CD8-positive, alpha-beta memory T cell (primary cell): ENCODE measurements around the gene TNPO2. TPM values are rescaled to one million over a fixed set of nuclear protein-coding genes. Genes with fewer than 3 reads are reported as not detected.

Experiments used
- CTCF ChIA-PET: fragments of 350-600 bp; sonication (Branson Sonifier 250); formaldehyde crosslinking; loops from one replicate; lab custom pipeline; 2021; ENCODE audit warnings: antibody characterized with exemption; lab: Charles Lee
- POLR2A ChIA-PET: fragments of 350-600 bp; sonication (Branson Sonifier 250); formaldehyde crosslinking; loops from one replicate; lab custom pipeline; 2021; ENCODE audit warnings: antibody characterized with exemption; lab: Charles Lee
- DNase-seq, 5 donors: peaks; one replicate each; pipeline versions ENCODE4 v3.0.0 to v3.0.0-alpha.2; 2020 to 2022; ENCODE audit warnings: mixed read lengths in 1 of 5
- H3K27ac ChIP-seq: one replicate; pipeline ENCODE4 v1.7.0; 2013; ENCODE audit warnings: low read depth, mild to moderate bottlenecking, low read length, moderate library complexity
- H3K27me3 ChIP-seq: 2 replicates; pipeline ENCODE4 v1.7.0; 2013; ENCODE audit warnings: low read length, mild to moderate bottlenecking; ENCODE audit not compliant: insufficient read depth, poor library complexity, severe bottlenecking
- H3K36me3 ChIP-seq: 2 replicates; pipeline ENCODE4 v1.7.0; 2013; ENCODE audit warnings: mild to moderate bottlenecking, low read length, moderate library complexity; ENCODE audit not compliant: insufficient read depth
- H3K4me1 ChIP-seq: 2 replicates; pipeline ENCODE4 v1.7.0; 2013; ENCODE audit warnings: mild to moderate bottlenecking, low read length, moderate library complexity; ENCODE audit not compliant: insufficient read depth
- H3K4me3 ChIP-seq: 2 replicates; pipeline ENCODE4 v1.7.0; 2013; ENCODE audit warnings: mild to moderate bottlenecking, low read length
- H3K9me3 ChIP-seq: 2 replicates; pipeline ENCODE4 v1.7.0; 2013; ENCODE audit warnings: mild to moderate bottlenecking, low read length
- H3K27ac Mint-ChIP-seq, 8 donors: one replicate each; pipeline ENCODE4 v1.8.0; 2020 to 2021; ENCODE audit warnings: mixed read lengths in 8 of 8, mild to moderate bottlenecking in 6 of 8, inconsistent platforms in 3 of 8, moderate library complexity in 3 of 8
- H3K27me3 Mint-ChIP-seq, 2 donors: one replicate each; pipeline ENCODE4 v1.8.0; 2020 to 2021; ENCODE audit warnings: mixed read lengths in 2 of 2, mild to moderate bottlenecking in 1 of 2, moderate library complexity in 1 of 2
- H3K36me3 Mint-ChIP-seq, 3 donors: one replicate each; pipeline ENCODE4 v1.8.0; 2020 to 2021; ENCODE audit warnings: mixed read lengths in 3 of 3, inconsistent platforms in 1 of 3, mild to moderate bottlenecking in 1 of 3
- H3K4me1 Mint-ChIP-seq, 3 donors: one replicate each; pipeline ENCODE4 v1.8.0; 2020 to 2021; ENCODE audit warnings: mixed read lengths in 3 of 3, inconsistent platforms in 1 of 3, mild to moderate bottlenecking in 1 of 3
- H3K4me3 Mint-ChIP-seq, 7 donors: one replicate each; pipeline ENCODE4 v1.8.0; 2020 to 2021; ENCODE audit warnings: mixed read lengths in 7 of 7, mild to moderate bottlenecking in 6 of 7, moderate library complexity in 4 of 7, inconsistent platforms in 2 of 7
- H3K9me3 Mint-ChIP-seq, 5 donors: one replicate each; pipeline ENCODE4 v1.8.0; 2020 to 2022; ENCODE audit warnings: mixed read lengths in 5 of 5, mild to moderate bottlenecking in 3 of 5, moderate library complexity in 2 of 5, inconsistent platforms in 1 of 5
- polyA plus RNA-seq: library from polyadenylated mRNA; unstranded; fragments of 300-500 nt; fragmentation: Illumina TruSeq; gene quantifications from one replicate; pipeline ENCODE4 v1.2.3, GENCODE V29; 2021
- total RNA-seq, 2 experiments: library from RNA; stranded (reverse); gene quantifications; one replicate each; pipeline ENCODE4 v1.2.3, GENCODE V29; 2021

TNPO2 gene
- total and polyA plus RNA-seq, 3 experiments from 2014 or later, result 3.4 to 148 (median 148) TPM

GRCh38 chr19:12695514-12695913 is 28.2 kb downstream of the TNPO2 start:
- Mint-ChIP-seq H3K27ac (peak overlapping the region in 5 of 8 donors; percentile 60 to 85 (median 71)), H3K4me3 (peak overlapping the region; percentile 64 to 98 (median 79)), H3K36me3 (peaks cover 0 to 10% (median 0%) of the 10 kb centered on the region in 3 donors), H3K9me3 (no peaks in the 10 kb centered on the region), H3K4me1 (peaks cover 10 to 15% (median 12%) of the 10 kb centered on the region in 3 donors), H3K27me3 (peaks cover 0 to 3% of the 10 kb centered on the region in 2 donors)
- Histone ChIP-seq H3K27ac (no peak overlapping the region), H3K27me3 (no peaks in the 10 kb centered on the region), H3K36me3 (no peaks in the 10 kb centered on the region), H3K4me3 (peak overlapping the region; percentile 58), H3K9me3 (no peaks in the 10 kb centered on the region), H3K4me1 (peaks cover 12% of the 10 kb centered on the region)
- ChIA-PET CTCF (interaction anchor here (1.1 to 1.6 kb wide), 2 partner anchors 10 to 14 kb away, joined by 3 to 5 read pairs; partner anchors contain the start of gene DHPS), POLR2A (interaction anchor here (1.0 to 2.4 kb wide), 3 partner anchors 14 to 39 kb away, joined by 4 to 9 read pairs (median 9); partner anchors contain the start of genes DHPS and TRIR)
- no peak for DNase-seq

GRCh38 chr19:12695096-12695495 is 28.6 kb downstream of the TNPO2 start:
- no peak for DNase-seq
- Histone ChIP-seq H3K4me3 (peak overlapping the region; percentile 58), H3K9me3 (no peaks in the 10 kb centered on the region), H3K36me3 (no peaks in the 10 kb centered on the region), H3K4me1 (peaks cover 12% of the 10 kb centered on the region), H3K27me3 (no peaks in the 10 kb centered on the region), H3K27ac (no peak overlapping the region)
- peaks cover 10 to 15% (median 12%) of the 10 kb centered on the region in 3 donors for H3K4me1 Mint-ChIP-seq
- peaks cover 0 to 3% of the 10 kb centered on the region in 2 donors for H3K27me3 Mint-ChIP-seq
- CTCF ChIA-PET, result interaction anchor here (1.1 to 1.6 kb wide), 2 partner anchors 9 to 13 kb away, joined by 3 to 5 read pairs; partner anchors contain the start of gene DHPS
- POLR2A ChIA-PET, result no interaction called here
- H3K27ac Mint-ChIP-seq, result peak overlapping the region in 1 of 8 donors; percentile 17
- no peaks in the 10 kb centered on the region for H3K9me3 Mint-ChIP-seq
- peak overlapping the region in 6 of 7 donors; percentile 14 to 82 (median 46) for H3K4me3 Mint-ChIP-seq
- peaks cover 0 to 8% (median 0%) of the 10 kb centered on the region in 3 donors for H3K36me3 Mint-ChIP-seq

- Histone ChIP-seq H3K27me3 (no peaks in the 10 kb centered on the region), H3K4me1 (peaks cover 12% of the 10 kb centered on the region), H3K4me3 (no peak overlapping the region), H3K9me3 (no peaks in the 10 kb centered on the region), H3K27ac (no peak overlapping the region), H3K36me3 (no peaks in the 10 kb centered on the region)
- CTCF ChIA-PET, result interaction anchor here (1.1 kb wide), 1 partner anchor 9 kb away, joined by 3 read pairs; no protein-coding TSS in a partner anchor
- Mint-ChIP-seq H3K4me3 (peak overlapping the region in 5 of 7 donors; percentile 43 to 82 (median 47)), H3K9me3 (no peaks in the 10 kb centered on the region), H3K27ac (no peak overlapping the region), H3K27me3 (peaks cover 0 to 3% of the 10 kb centered on the region in 2 donors), H3K4me1 (peaks cover 10 to 15% (median 12%) of the 10 kb centered on the region in 3 donors), H3K36me3 (peaks cover 0 to 7% (median 0%) of the 10 kb centered on the region in 3 donors)
- POLR2A ChIA-PET, result no interaction called here
- DNase-seq, result no peak
Observed at GRCh38 chr19:12694641-12695040, 29.1 kb downstream of the TNPO2 start.

- Mint-ChIP-seq H3K27me3 (peaks cover 0 to 3% of the 10 kb centered on the region in 2 donors), H3K4me3 (no peak overlapping the region), H3K36me3 (peaks cover 0 to 4% (median 0%) of the 10 kb centered on the region in 3 donors), H3K4me1 (peaks cover 8 to 11% (median 8%) of the 10 kb centered on the region in 3 donors), H3K27ac (no peak overlapping the region), H3K9me3 (no peaks in the 10 kb centered on the region)
- H3K4me3 ChIP-seq, result no peak overlapping the region
- ChIA-PET CTCF (no interaction called here), POLR2A (no interaction called here)
- H3K4me1 ChIP-seq, result peaks cover 12% of the 10 kb centered on the region
- no peak for DNase-seq
- no peaks in the 10 kb centered on the region for H3K9me3 ChIP-seq
- no peaks in the 10 kb centered on the region for H3K36me3 ChIP-seq
- H3K27ac ChIP-seq, result no peak overlapping the region
- H3K27me3 ChIP-seq, result no peaks in the 10 kb centered on the region
Observed at GRCh38 chr19:12692960-12693359, 30.8 kb downstream of the TNPO2 start.

- Histone ChIP-seq H3K27me3 (no peaks in the 10 kb centered on the region), H3K9me3 (no peaks in the 10 kb centered on the region), H3K36me3 (no peaks in the 10 kb centered on the region), H3K4me1 (no peaks in the 10 kb centered on the region), H3K27ac (no peak overlapping the region), H3K4me3 (no peak overlapping the region)
- H3K36me3 Mint-ChIP-seq, result peaks cover 0 to 1% (median 0%) of the 10 kb centered on the region in 3 donors
- no peaks in the 10 kb centered on the region for H3K9me3 Mint-ChIP-seq
- no peak overlapping the region for H3K4me3 Mint-ChIP-seq
- H3K27me3 Mint-ChIP-seq, result no peaks in the 10 kb centered on the region
- DNase-seq, result no peak
- ChIA-PET CTCF (interaction anchor here (1.0 kb wide), 1 partner anchor 9 kb away, joined by 3 read pairs; no protein-coding TSS in a partner anchor), POLR2A (no interaction called here)
- no peaks in the 10 kb centered on the region for H3K4me1 Mint-ChIP-seq
- H3K27ac Mint-ChIP-seq, result no peak overlapping the region
Observed at GRCh38 chr19:12689581-12690216, 34.0 kb downstream of the TNPO2 start.

GRCh38 chr19:12689012-12689411 is 34.7 kb downstream of the TNPO2 start:
- ChIA-PET CTCF (interaction anchor here (1.0 kb wide), 1 partner anchor 8 kb away, joined by 3 read pairs; no protein-coding TSS in a partner anchor), POLR2A (no interaction called here)
- no peak overlapping the region for H3K4me3 ChIP-seq
- no peaks in the 10 kb centered on the region for H3K9me3 Mint-ChIP-seq
- no peak for DNase-seq
- H3K36me3 Mint-ChIP-seq, result peaks cover 0 to 1% (median 0%) of the 10 kb centered on the region in 3 donors
- no peak overlapping the region for H3K27ac ChIP-seq
- no peaks in the 10 kb centered on the region for H3K36me3 ChIP-seq
- peaks cover 0 to under 1% (median 0%) of the 10 kb centered on the region in 3 donors for H3K4me1 Mint-ChIP-seq
- H3K27me3 ChIP-seq, result no peaks in the 10 kb centered on the region
- H3K27ac Mint-ChIP-seq, result no peak overlapping the region
- H3K9me3 ChIP-seq, result no peaks in the 10 kb centered on the region
- no peaks in the 10 kb centered on the region for H3K27me3 Mint-ChIP-seq
- no peaks in the 10 kb centered on the region for H3K4me1 ChIP-seq
- H3K4me3 Mint-ChIP-seq, result no peak overlapping the region

- Mint-ChIP-seq H3K4me1 (peaks cover 0 to 4% (median 0%) of the 10 kb centered on the region in 3 donors), H3K27ac (peak within 1 kb of the TSS in 1 of 8 donors; percentile 65), H3K4me3 (no peak within 1 kb of the TSS), H3K9me3 (no peaks in the 10 kb centered on the region), H3K36me3 (peaks cover 0 to 1% (median 0%) of the 10 kb centered on the region in 3 donors), H3K27me3 (no peaks in the 10 kb centered on the region)
- H3K27ac ChIP-seq, result no peak within 1 kb of the TSS
- H3K36me3 ChIP-seq, result no peaks in the 10 kb centered on the region
- H3K4me3 ChIP-seq, result no peak within 1 kb of the TSS
- H3K27me3 ChIP-seq, result no peaks in the 10 kb centered on the region
- no peaks in the 10 kb centered on the region for H3K4me1 ChIP-seq
- ChIA-PET CTCF (no interaction called here), POLR2A (interaction anchor here (0.5 to 0.6 kb wide), 2 partner anchors 47 to 145 kb away, joined by 3 read pairs; partner anchors contain the start of gene TRIR)
- DNase-seq, result no peak
- no peaks in the 10 kb centered on the region for H3K9me3 ChIP-seq
Observed at GRCh38 chr19:12687496-12688196, 36.1 kb downstream of the TNPO2 start, which contains the start of gene GNG14. GNG14 (plus strand) TSS chr19:12687998; CDS start chr19:12688049, 51 bp downstream.
